DOHH2 (cell line): Measurements from ENCODE around the gene RANBP10.

ENCODE experiments used
- H3F3A ChIP-seq: fragments of 200-600 bp; sonication (generic), shearing (Covaris generic); 2 replicates; pipeline ENCODE4 v1.6.0; 2016; ENCODE audit warnings: antibody characterized with exemption, mild to moderate bottlenecking; ENCODE audit not compliant: control insufficient read depth, insufficient read depth
- H3K27ac ChIP-seq: fragments of 200-600 bp; sonication (generic); 2 replicates; pipeline ENCODE4 v1.5.1; 2014; ENCODE audit warnings: low read depth, mild to moderate bottlenecking, low read length, moderate library complexity
- H3K27me3 ChIP-seq: fragments of 200-600 bp; sonication (generic); 2 replicates; pipeline ENCODE4 v1.6.1; 2014; ENCODE audit warnings: mild to moderate bottlenecking, low read length, mixed read lengths; ENCODE audit not compliant: control insufficient read depth
- H3K36me3 ChIP-seq: fragments of 200-600 bp; sonication (generic); 2 replicates; pipeline ENCODE4 v1.6.1; 2014; ENCODE audit warnings: mild to moderate bottlenecking, low read length, moderate library complexity, mixed read lengths; ENCODE audit not compliant: control insufficient read depth
- H3K4me1 ChIP-seq: fragments of 200-600 bp; sonication (generic); 2 replicates; pipeline ENCODE4 v1.6.1; 2014; ENCODE audit warnings: mild to moderate bottlenecking, low read length, mixed read lengths; ENCODE audit not compliant: control insufficient read depth
- H3K4me2 ChIP-seq: fragments of 200-600 bp; sonication (generic); 2 replicates; pipeline ENCODE4 v1.6.0; 2014; ENCODE audit warnings: mild to moderate bottlenecking, low read length, moderate library complexity
- H3K4me3 ChIP-seq: fragments of 200-600 bp; sonication (generic); 2 replicates; pipeline ENCODE4 v1.5.1; 2014; ENCODE audit warnings: mild to moderate bottlenecking, low read length, mixed read lengths
- H3K79me2 ChIP-seq: fragments of 200-600 bp; sonication (generic); 2 replicates; pipeline ENCODE4 v1.6.1; 2014; ENCODE audit warnings: mild to moderate bottlenecking, low read length, mixed read lengths; ENCODE audit not compliant: control insufficient read depth
- H3K9me2 ChIP-seq: fragments of 200-600 bp; sonication (generic); replicated peaks from 2 replicates; pipeline ENCODE4 v1.6.1; 2014; ENCODE audit warnings: mild to moderate bottlenecking, low read length, mixed read lengths; ENCODE audit not compliant: control insufficient read depth
- H3K9me3 ChIP-seq: fragments of 200-600 bp; sonication (generic); 2 replicates; pipeline ENCODE4 v1.6.1; 2014; ENCODE audit warnings: antibody characterized with exemption, low read length, mixed read lengths; ENCODE audit not compliant: control insufficient read depth, insufficient read depth
- H4K20me1 ChIP-seq: fragments of 200-600 bp; sonication (generic); 2 replicates; pipeline ENCODE4 v1.6.0; 2014; ENCODE audit warnings: low read depth, mild to moderate bottlenecking, antibody characterized with exemption, low read length, moderate library complexity; ENCODE audit not compliant: control insufficient read depth, insufficient read depth
- CTCF ChIP-seq: fragments of 200-600 bp; sonication (generic); IDR thresholded peaks from one replicate; pipeline ENCODE4 v1.5.1; 2014; ENCODE audit warnings: antibody characterized with exemption, mild to moderate bottlenecking, low read depth, low read length; ENCODE audit not compliant: poor library complexity, severe bottlenecking
- EZH2phosphoT487 ChIP-seq: fragments of 200-600 bp; sonication (generic); IDR thresholded peaks from 2 replicates; pipeline ENCODE4 v1.6.1; 2017; ENCODE audit warnings: borderline replicate concordance, mild to moderate bottlenecking, antibody characterized with exemption, low read length, moderate library complexity, mixed read lengths

RANBP10 gene

GRCh38 chr16:67843343-67843765, 37.0 kb upstream of the RANBP10 start:
- Histone ChIP-seq H3K36me3 (peaks cover 15% of the 10 kb centered on the region), H3K27ac (peak overlapping the region; percentile 81; the same call in 1 of the 2 replicates), H3K4me1 (peaks cover 43% of the 10 kb centered on the region), H3K9me2 (no peaks in the 10 kb centered on the region), H3K4me2 (peak overlapping the region; percentile 78), H3K9me3 (no peaks in the 10 kb centered on the region), H3K79me2 (peaks cover 54% of the 10 kb centered on the region), H4K20me1 (peaks cover 7% of the 10 kb centered on the region), H3K27me3 (no peaks in the 10 kb centered on the region), H3F3A (peaks cover 7% of the 10 kb centered on the region; the same call in 1 of the 2 replicates), H3K4me3 (peak overlapping the region; percentile 95)
- TF ChIP-seq EZH2phosphoT487 (no peak), CTCF (no peak)

GRCh38 chr16:67842509-67843342, 36.4 kb upstream of the RANBP10 start:
- Histone ChIP-seq H3K4me1 (peaks cover 37% of the 10 kb centered on the region), H3F3A (peaks cover 7% of the 10 kb centered on the region; the same call in 1 of the 2 replicates), H3K79me2 (peaks cover 48% of the 10 kb centered on the region), H3K9me3 (no peaks in the 10 kb centered on the region), H3K36me3 (peaks cover 15% of the 10 kb centered on the region), H4K20me1 (peaks cover 7% of the 10 kb centered on the region), H3K4me3 (peak overlapping the region; percentile 95), H3K4me2 (peak overlapping the region; percentile 78), H3K9me2 (no peaks in the 10 kb centered on the region), H3K27ac (peak overlapping the region; percentile 81), H3K27me3 (no peaks in the 10 kb centered on the region)
- TF ChIP-seq CTCF, result peak; percentile 54
- no peak for TF ChIP-seq EZH2phosphoT487

GRCh38 chr16:67841816-67842508, 35.6 kb upstream of the RANBP10 start, which contains the start of gene THAP11:
THAP11 (plus strand) TSS chr16:67842320; CDS start chr16:67842555, 235 bp downstream.
- Histone ChIP-seq H3K27me3 (no peaks in the 10 kb centered on the region), H3K4me2 (peak within 1 kb of the TSS; percentile 78), H3F3A (peaks cover 7% of the 10 kb centered on the region; the same call in 1 of the 2 replicates), H3K9me3 (no peaks in the 10 kb centered on the region), H3K27ac (peak within 1 kb of the TSS; percentile 81), H3K4me3 (peak within 1 kb of the TSS; percentile 95), H4K20me1 (peaks cover 7% of the 10 kb centered on the region; the same call in 1 of the 2 replicates), H3K79me2 (peaks cover 40% of the 10 kb centered on the region), H3K4me1 (peaks cover 37% of the 10 kb centered on the region), H3K36me3 (peaks cover 13% of the 10 kb centered on the region), H3K9me2 (no peaks in the 10 kb centered on the region)
- no peak for TF ChIP-seq EZH2phosphoT487
- peak; percentile 69 for TF ChIP-seq CTCF
